Effector memory CD4-positive, alpha-beta T cell (primary cell): Measurements from ENCODE around the gene ADGRA3.

ENCODE experiments used
- DNase-seq, 3 donors: peaks; one replicate each; pipeline ENCODE4 v3.0.0-alpha.2; 2020
- H3K27ac ChIP-seq: 2 replicates; pipeline ENCODE4 v1.7.0; 2013; ENCODE audit warnings: mild to moderate bottlenecking, low read length, moderate library complexity; ENCODE audit not compliant: insufficient read depth, poor library complexity, severe bottlenecking
- H3K27me3 ChIP-seq: replicated peaks from 2 replicates; pipeline ENCODE4 v1.7.0; 2013; ENCODE audit warnings: mild to moderate bottlenecking, low read length; ENCODE audit not compliant: insufficient read depth, control insufficient read depth, poor library complexity, severe bottlenecking
- H3K36me3 ChIP-seq: 2 replicates; pipeline ENCODE4 v1.7.0; 2013; ENCODE audit warnings: mild to moderate bottlenecking, low read length, moderate library complexity; ENCODE audit not compliant: control insufficient read depth, insufficient read depth
- H3K4me1 ChIP-seq: 2 replicates; pipeline ENCODE4 v1.7.0; 2013; ENCODE audit warnings: low read length, mild to moderate bottlenecking; ENCODE audit not compliant: control insufficient read depth, insufficient read depth, poor library complexity, severe bottlenecking
- H3K4me3 ChIP-seq: 2 replicates; pipeline ENCODE4 v1.7.0; 2013; ENCODE audit warnings: low read length, low read depth, mild to moderate bottlenecking; ENCODE audit not compliant: insufficient read depth, poor library complexity, severe bottlenecking
- H3K9me3 ChIP-seq: 2 replicates; pipeline ENCODE4 v1.7.0; 2013; ENCODE audit warnings: mild to moderate bottlenecking, low read length, moderate library complexity; ENCODE audit not compliant: control insufficient read depth

ADGRA3 gene

GRCh38 chr4:22498866-22499265 lies 17.0 kb downstream of the ADGRA3 start:
- Histone ChIP-seq H3K4me3 (no peak overlapping the region), H3K36me3 (no peaks in the 10 kb centered on the region), H3K9me3 (no peaks in the 10 kb centered on the region), H3K4me1 (no peaks in the 10 kb centered on the region), H3K27ac (no peak overlapping the region), H3K27me3 (no peaks in the 10 kb centered on the region)
- DNase-seq, result no peak

- Histone ChIP-seq H3K9me3 (no peaks in the 10 kb centered on the region), H3K4me3 (no peak overlapping the region), H3K27ac (no peak overlapping the region), H3K4me1 (no peaks in the 10 kb centered on the region), H3K36me3 (no peaks in the 10 kb centered on the region), H3K27me3 (no peaks in the 10 kb centered on the region)
- DNase-seq, result no peak
Observed at GRCh38 chr4:22496165-22496813, 19.6 kb downstream of the ADGRA3 start.

- Histone ChIP-seq H3K27ac (no peak overlapping the region), H3K27me3 (no peaks in the 10 kb centered on the region), H3K4me1 (no peaks in the 10 kb centered on the region), H3K4me3 (no peak overlapping the region), H3K9me3 (no peaks in the 10 kb centered on the region), H3K36me3 (no peaks in the 10 kb centered on the region)
- no peak for DNase-seq
Observed at GRCh38 chr4:22493523-22493922, 22.3 kb downstream of the ADGRA3 start.

DNA sequence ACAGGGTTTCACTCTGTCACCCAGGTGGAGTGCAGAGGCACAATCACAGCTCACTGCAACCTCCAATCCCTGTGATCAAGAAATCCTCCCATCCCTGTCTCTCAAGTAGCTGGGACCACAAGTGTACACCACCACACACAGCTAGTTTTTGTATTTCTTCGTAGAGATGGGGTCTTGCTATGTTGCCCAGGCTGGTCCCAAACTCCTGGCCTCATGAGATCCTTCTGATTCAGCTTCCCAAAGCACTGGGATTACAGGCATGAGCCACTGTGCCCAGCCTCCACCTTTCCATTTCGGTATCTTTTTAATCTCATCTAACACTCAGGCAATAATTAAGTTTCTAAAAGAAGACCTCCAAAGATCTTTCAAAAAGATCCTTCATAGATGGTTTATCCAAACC lies 22.9 kb downstream of the ADGRA3 start:
- no peak for DNase-seq
- no peaks in the 10 kb centered on the region for H3K4me1 ChIP-seq
- no peak overlapping the region for H3K27ac ChIP-seq
- H3K27me3 ChIP-seq, result no peaks in the 10 kb centered on the region
- H3K36me3 ChIP-seq, result no peaks in the 10 kb centered on the region
- no peak overlapping the region for H3K4me3 ChIP-seq
- H3K9me3 ChIP-seq, result no peaks in the 10 kb centered on the region

- H3K36me3 ChIP-seq, result no peaks in the 10 kb centered on the region
- DNase-seq, result no peak
- H3K27me3 ChIP-seq, result no peaks in the 10 kb centered on the region
- H3K4me3 ChIP-seq, result no peak overlapping the region
- H3K4me1 ChIP-seq, result no peaks in the 10 kb centered on the region
- H3K27ac ChIP-seq, result no peak overlapping the region
- H3K9me3 ChIP-seq, result no peaks in the 10 kb centered on the region
Observed at GRCh38 chr4:22491939-22492338, 23.9 kb downstream of the ADGRA3 start.

GRCh38 chr4:22490718-22491315 lies 25.0 kb downstream of the ADGRA3 start:
- H3K36me3 ChIP-seq, result no peaks in the 10 kb centered on the region
- no peaks in the 10 kb centered on the region for H3K9me3 ChIP-seq
- H3K4me1 ChIP-seq, result no peaks in the 10 kb centered on the region
- H3K4me3 ChIP-seq, result no peak overlapping the region
- no peaks in the 10 kb centered on the region for H3K27me3 ChIP-seq
- no peak overlapping the region for H3K27ac ChIP-seq
- DNase-seq, result no peak

DNA sequence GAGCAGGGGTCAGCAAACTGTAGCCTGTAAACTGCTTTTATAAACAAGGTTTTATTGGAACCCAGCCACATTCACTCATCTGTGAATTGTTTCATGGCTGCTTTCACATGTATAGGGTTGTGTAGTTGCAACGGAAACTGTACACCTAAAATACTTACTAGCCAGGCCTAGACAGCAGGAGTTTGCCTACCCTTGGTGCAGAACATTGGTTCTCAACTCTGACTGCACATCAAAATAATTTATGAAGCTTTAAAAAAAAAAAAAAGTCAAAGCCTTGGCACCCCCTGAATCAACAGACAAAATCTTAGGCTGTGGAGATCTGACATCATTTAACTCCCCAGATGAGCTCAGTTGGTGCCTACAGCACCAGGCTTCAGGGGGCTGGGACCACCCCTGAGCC lies 27.8 kb downstream of the ADGRA3 start:
- no peaks in the 10 kb centered on the region for H3K27me3 ChIP-seq
- DNase-seq, result no peak
- no peak overlapping the region for H3K27ac ChIP-seq
- H3K36me3 ChIP-seq, result no peaks in the 10 kb centered on the region
- no peaks in the 10 kb centered on the region for H3K9me3 ChIP-seq
- no peaks in the 10 kb centered on the region for H3K4me1 ChIP-seq
- H3K4me3 ChIP-seq, result no peak overlapping the region

DNA sequence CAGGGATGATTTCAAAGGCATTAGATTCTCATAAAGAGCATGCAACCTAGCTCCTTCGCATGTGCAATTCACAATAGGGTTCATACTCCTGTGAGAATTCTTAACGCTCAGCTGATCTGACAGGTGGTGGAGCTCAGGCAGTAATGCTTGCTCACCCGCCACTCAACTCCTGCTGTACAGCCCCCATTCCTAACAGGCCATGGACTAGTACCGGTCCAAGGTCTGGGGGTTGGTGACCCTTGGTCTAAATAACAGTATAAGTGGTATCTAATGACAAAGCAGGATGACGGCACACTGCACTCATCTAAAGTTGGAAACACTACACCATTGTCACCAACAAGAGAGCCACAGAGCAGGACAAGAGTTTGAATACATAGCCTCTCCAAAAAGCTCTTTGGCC lies 28.5 kb downstream of the ADGRA3 start:
- Histone ChIP-seq H3K36me3 (no peaks in the 10 kb centered on the region), H3K27ac (no peak overlapping the region)

GRCh38 chr4:22486276-22486675 lies 29.6 kb downstream of the ADGRA3 start:
- no peaks in the 10 kb centered on the region for H3K9me3 ChIP-seq
- no peaks in the 10 kb centered on the region for H3K36me3 ChIP-seq
- H3K4me3 ChIP-seq, result no peak overlapping the region
- no peak overlapping the region for H3K27ac ChIP-seq
- DNase-seq, result no peak
- no peaks in the 10 kb centered on the region for H3K4me1 ChIP-seq
- H3K27me3 ChIP-seq, result no peaks in the 10 kb centered on the region

More for the DNA sequence above, 28.5 kb downstream of the ADGRA3 start:
- Histone ChIP-seq H3K4me1 (no peaks in the 10 kb centered on the region), H3K4me3 (no peak overlapping the region), H3K27me3 (no peaks in the 10 kb centered on the region), H3K9me3 (no peaks in the 10 kb centered on the region)
- no peak for DNase-seq

GRCh38 chr4:22485737-22486136 lies 30.1 kb downstream of the ADGRA3 start:
- Histone ChIP-seq H3K27me3 (no peaks in the 10 kb centered on the region), H3K36me3 (no peaks in the 10 kb centered on the region), H3K4me3 (no peak overlapping the region), H3K27ac (no peak overlapping the region), H3K9me3 (no peaks in the 10 kb centered on the region), H3K4me1 (no peaks in the 10 kb centered on the region)
- no peak for DNase-seq
